ENCODE measurements around the gene FCMR.

FCMR gene, protein sequence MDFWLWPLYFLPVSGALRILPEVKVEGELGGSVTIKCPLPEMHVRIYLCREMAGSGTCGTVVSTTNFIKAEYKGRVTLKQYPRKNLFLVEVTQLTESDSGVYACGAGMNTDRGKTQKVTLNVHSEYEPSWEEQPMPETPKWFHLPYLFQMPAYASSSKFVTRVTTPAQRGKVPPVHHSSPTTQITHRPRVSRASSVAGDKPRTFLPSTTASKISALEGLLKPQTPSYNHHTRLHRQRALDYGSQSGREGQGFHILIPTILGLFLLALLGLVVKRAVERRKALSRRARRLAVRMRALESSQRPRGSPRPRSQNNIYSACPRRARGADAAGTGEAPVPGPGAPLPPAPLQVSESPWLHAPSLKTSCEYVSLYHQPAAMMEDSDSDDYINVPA

GRCh38 chr1:206921772-206922265 is at the start of gene FCMR:
FCMR (minus strand) TSS chr1:206921941; CDS start chr1:206921854, 87 bp downstream.
- DNase-seq (ENCODE audit: low read depth in 1 of 2, low spot score in 1 of 2): no peak

GRCh38 chr1:206971029-206971655 is 49.4 kb upstream of the FCMR start:
- no peak for DNase-seq (ENCODE audit: low read depth in 1 of 2, low spot score in 1 of 2)

- DNase-seq (ENCODE audit: low read depth in 1 of 2, low spot score in 1 of 2): no peak
Observed at GRCh38 chr1:206970446-206970845, 48.7 kb upstream of the FCMR start, which contains the start of gene FCAMR. FCAMR (minus strand) TSS chr1:206970460; CDS start chr1:206970125, 335 bp downstream.

DNA sequence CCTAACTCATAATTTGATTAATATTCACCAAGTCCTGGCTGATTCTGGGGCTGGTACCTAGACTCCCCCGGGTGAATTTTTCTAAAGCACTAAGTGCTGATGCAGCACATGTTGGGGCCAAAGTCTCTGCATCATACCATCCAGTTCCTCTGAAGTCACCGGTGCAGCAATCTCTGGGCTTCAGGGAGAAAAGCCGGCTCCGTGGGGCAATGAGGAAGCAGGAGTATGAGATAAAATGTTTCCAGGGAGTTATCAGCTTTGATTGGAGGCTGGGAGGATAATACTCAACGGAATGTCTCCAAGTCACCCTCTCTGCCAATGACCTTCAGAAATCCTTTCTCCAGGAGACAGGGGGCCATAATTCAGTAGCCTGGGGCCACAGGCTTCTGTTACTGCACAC is 47.3 kb upstream of the FCMR start:
- no peak for DNase-seq (ENCODE audit: low read depth in 1 of 2, low spot score in 1 of 2)

DNA sequence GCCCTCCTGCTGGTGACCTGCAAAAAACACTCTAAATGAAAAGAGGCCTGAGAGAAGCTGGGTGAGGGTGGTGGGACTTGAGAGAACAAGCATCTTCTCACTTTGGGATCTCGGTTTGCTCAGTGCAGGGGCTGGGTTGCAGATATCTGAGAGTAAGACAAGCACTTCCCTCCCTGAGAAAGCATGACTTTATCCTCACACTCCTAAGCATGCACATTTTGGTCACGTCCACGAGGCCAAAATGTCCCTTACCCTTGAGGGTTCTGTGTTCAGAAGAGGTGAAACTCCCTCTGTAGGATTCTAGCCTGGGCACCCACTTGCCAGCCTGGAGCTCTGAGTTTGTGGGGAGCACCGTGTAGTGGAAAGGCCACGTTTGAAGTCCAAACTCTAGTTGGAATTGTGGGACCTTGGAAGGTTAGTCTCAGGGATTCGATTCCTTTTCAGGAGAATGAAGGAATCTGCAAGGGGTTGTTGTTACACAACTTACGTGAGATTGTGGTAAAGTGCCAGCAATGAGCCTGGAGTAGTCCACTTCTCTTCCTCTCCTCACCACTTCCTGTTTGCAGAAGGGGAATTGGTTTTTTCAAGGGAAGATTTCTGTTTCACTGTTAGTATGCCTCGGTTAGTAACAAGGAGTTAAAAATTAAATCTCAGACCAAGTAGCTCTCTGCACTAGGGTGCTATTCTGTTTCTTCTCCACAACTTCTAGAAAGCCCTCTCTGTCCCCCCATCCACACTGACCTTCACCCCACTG is 45.5 kb upstream of the FCMR start:
- no peak for DNase-seq (ENCODE audit: low read depth in 1 of 2, low spot score in 1 of 2)

GRCh38 chr1:206965781-206966180 is 44.0 kb upstream of the FCMR start:
- DNase-seq (ENCODE audit: low read depth in 1 of 2, low spot score in 1 of 2): no peak

DNA sequence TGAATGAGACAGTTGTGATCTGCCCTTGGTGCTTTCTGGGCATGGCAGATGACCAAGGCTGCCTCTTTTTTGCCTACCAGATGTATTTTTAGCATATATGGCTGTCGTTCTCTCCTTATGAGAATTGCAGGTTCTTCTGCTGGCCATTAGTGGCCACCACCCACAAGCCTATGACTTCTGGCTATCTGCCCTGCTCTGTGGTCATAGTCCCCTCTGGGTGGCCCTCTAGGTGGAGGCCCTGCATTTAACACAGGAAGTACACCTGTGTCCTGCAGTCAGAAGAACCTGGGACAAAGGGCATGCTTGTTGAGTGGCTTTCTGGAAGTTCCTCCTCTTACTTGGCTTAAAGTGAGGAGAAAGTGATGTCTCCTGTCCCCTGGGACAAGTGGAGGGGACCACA is 42.0 kb upstream of the FCMR start:
- no peak for DNase-seq (ENCODE audit: low read depth in 1 of 2, low spot score in 1 of 2)

DNA sequence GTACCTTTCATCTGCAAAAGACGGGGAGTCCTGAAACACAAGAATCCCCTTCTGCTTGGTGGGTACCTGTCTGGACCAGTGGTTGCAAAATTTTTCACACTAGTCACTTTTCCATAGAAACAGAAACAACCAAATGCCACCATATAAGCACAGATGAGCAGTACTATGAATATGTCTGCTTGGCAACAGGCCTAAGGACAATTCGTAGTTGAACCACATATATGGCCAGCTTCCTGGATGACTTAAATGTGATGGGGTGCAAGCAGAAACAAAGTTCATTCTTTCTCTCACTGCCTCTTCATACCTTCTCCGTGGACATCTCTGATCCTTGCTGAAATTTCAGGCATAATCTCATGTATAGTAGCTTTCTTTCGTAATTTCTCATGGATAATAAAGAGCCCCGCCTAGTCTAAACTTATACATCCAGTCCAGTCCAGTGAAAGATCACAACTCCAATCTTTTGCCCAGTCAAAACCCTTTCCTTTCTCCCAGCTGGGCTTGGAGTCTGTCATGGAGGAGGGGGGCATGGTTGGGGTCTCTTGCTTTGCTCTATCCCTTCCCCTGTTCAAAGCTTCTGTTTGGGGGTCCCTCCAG is 41.5 kb upstream of the FCMR start:
- no peak for DNase-seq (ENCODE audit: low read depth in 1 of 2, low spot score in 1 of 2)

- DNase-seq (ENCODE audit: low read depth in 1 of 2, low spot score in 1 of 2): no peak
Observed at GRCh38 chr1:206962272-206962671, 40.5 kb upstream of the FCMR start.

DNA sequence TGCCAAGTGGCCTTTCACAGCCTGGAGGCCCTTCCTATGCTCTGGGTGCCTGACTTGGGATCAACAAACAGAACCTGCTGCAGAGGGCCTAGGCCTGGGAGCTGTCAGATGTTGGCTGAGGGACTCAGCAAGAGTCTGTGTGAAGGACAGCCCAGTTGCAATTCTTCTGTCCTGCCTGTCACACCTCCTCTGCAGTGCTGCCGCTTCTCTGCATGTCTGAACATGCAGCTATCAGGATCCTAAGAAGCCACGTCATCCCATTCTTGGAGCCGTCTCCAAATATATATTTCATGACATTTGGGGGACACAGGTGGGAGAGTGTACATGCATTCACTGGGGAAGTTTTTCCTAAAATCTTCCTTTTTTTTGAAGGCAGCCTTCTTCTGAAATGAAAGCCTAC is 39.9 kb upstream of the FCMR start:
- DNase-seq (ENCODE audit: low read depth in 1 of 2, low spot score in 1 of 2): no peak

- no peak for DNase-seq (ENCODE audit: low read depth in 1 of 2, low spot score in 1 of 2)
Observed at GRCh38 chr1:206960676-206961386, 39.1 kb upstream of the FCMR start.

GRCh38 chr1:206958144-206958543 is 36.4 kb upstream of the FCMR start:
- DNase-seq (ENCODE audit: low read depth in 1 of 2, low spot score in 1 of 2): no peak

DNA sequence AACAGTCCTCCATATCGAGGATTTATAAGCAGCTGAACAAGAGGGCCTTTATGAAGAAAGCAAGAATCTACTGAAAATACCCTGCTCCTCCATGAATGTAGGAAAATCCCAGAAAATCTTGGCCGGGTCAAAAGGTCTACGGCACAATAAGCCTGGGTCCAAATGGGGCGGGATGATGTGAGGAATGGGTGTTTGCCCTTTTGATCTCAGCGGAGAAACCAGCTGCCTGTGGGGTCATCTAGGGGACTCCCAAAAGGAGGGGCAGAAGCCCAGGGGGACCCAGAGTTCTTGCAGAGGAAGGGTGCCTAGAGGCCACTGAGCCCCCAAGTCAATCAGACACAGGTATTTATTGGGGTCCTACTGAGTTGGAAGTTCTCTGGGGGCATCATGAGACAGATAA is 35.9 kb upstream of the FCMR start:
- no peak for DNase-seq (ENCODE audit: low read depth in 1 of 2, low spot score in 1 of 2)

DNA sequence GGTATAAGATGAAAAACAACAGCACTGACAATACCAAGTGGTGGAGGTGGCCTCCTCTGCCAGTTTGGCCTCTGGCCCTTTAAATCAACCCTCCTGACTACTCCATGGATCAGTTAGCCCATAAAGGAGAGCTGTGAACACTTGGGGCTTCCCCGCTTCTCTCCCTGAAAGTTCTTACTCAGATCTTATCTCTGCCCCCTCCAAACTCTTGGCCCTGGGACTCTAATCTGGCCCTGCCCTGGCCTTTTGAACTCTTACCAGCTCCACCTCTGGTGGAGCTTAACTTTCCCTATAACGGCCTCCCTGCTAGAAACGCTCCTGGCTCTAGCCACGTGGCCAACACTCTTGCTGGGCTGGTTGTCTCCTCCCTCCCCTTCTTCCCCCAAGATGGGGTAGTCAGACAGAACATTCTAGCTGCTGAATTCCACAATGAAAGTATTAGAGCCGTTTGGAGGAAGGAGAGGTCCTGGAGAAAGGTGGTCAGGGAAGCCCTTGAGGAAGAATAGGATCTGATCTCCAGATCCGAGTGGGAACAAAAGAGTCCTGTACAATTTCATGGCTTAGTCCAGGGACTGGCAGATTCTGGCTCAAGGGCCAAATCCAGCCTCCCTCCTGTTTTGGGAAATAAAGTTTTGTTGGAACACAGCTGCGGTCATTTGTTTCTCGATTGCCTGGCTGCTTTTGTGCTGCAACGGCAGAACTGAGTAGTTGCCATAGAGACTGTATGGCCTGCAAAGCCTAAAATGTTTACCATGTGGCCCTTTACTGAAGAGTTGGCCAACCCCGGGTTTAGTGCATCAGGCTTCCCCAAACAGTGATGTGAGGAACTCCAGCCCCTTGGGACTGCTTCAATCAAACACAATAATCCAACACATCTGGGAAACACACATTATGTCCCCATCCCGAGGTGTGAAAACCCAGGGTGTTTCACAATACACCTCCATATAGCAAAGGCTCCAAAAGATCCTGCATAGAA is 34.0 kb upstream of the FCMR start:
- DNase-seq (ENCODE audit: low read depth in 1 of 2, low spot score in 1 of 2): no peak

- no peak for DNase-seq (ENCODE audit: low read depth in 1 of 2, low spot score in 1 of 2)
Observed at GRCh38 chr1:206954459-206955342, 33.0 kb upstream of the FCMR start.

- no peak for DNase-seq (ENCODE audit: low read depth in 1 of 2, low spot score in 1 of 2)
Observed at GRCh38 chr1:206953626-206954025, 31.9 kb upstream of the FCMR start.

DNA sequence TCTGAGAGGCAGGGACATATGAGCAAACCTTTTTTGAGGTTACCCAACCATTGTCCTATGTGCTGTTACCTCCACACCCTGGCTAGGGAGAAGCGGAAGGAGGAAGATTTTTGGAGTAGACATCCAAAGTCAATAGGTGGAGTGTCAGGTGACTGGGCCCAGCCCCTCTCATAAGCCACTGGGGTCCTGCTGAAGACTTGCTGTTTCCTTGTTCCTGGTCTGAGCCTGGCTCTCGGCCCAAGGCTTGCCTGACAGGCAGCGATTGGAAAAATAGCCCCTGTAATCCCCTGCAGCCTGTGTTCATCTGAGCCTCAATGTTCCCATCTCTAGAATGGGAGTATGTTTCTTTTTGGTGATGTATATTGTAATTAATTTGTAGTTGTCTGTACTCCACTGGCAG is 31.4 kb upstream of the FCMR start:
- DNase-seq (ENCODE audit: low read depth in 1 of 2, low spot score in 1 of 2): no peak

DNA sequence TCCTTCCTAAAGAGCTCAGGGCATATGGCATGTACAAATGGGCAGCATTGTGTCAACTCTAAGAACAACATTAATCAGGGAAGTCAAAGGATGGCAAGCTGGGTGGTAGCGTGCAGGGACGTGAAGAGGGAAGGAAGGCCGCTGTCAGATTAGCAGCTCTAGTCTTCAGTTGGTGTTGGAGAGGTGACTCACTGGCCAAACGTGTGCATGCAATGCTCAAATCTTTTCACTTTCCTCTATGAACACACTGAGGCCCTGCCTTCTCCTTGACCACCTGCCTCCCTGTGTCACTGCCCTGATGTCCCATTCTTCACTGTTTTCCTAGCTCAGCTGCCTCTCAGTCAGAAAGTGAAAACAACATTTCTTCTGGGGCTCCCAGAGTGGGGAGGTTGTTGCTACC is 30.4 kb upstream of the FCMR start:
- DNase-seq (ENCODE audit: low read depth in 1 of 2, low spot score in 1 of 2): no peak

Measured in stimulated activated CD4-positive, alpha-beta T cell treated with anti-CD3 and anti-CD28 coated beads, Interleukin-15, amount 100 ng/mL, for 1 hour (primary cell).